Vagina (tissue), 2 donors: ENCODE measurements around the gene SLC39A1.

ENCODE experiments used
- POLR2AphosphoS5 ChIP-seq, 2 donors: sonication (generic); formaldehyde crosslinking; IDR thresholded peaks; one replicate each; pipeline ENCODE4 v1.9.0; 2017; ENCODE audit warnings: antibody characterized with exemption in 2 of 2, mild to moderate bottlenecking in 2 of 2, low read depth in 1 of 2; ENCODE audit not compliant: insufficient read depth in 1 of 2
- TF ChIP-seq, protein P1 (sequence below), 3 experiments: fragments of 450-650 bp in 2 of 3; fragments of 200-600 bp in 1 of 3; sonication (generic) in 1 of 3; IDR thresholded peaks; one replicate each; pipeline ENCODE4 v1.5.1; 2017 to 2019; ENCODE audit warnings: antibody characterized with exemption in 3 of 3, mild to moderate bottlenecking in 2 of 3, moderate library complexity in 2 of 3

GRCh38 chr1:153968000-153968363 is 4.6 kb upstream of the SLC39A1 start:
- TF ChIP-seq, protein P1, sequence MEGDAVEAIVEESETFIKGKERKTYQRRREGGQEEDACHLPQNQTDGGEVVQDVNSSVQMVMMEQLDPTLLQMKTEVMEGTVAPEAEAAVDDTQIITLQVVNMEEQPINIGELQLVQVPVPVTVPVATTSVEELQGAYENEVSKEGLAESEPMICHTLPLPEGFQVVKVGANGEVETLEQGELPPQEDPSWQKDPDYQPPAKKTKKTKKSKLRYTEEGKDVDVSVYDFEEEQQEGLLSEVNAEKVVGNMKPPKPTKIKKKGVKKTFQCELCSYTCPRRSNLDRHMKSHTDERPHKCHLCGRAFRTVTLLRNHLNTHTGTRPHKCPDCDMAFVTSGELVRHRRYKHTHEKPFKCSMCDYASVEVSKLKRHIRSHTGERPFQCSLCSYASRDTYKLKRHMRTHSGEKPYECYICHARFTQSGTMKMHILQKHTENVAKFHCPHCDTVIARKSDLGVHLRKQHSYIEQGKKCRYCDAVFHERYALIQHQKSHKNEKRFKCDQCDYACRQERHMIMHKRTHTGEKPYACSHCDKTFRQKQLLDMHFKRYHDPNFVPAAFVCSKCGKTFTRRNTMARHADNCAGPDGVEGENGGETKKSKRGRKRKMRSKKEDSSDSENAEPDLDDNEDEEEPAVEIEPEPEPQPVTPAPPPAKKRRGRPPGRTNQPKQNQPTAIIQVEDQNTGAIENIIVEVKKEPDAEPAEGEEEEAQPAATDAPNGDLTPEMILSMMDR (IDR thresholded peaks at IDR 0.05), result no peak
- no peak for TF ChIP-seq POLR2AphosphoS5 (IDR thresholded peaks at IDR 0.05; ENCODE audit: insufficient read depth in 1 of 2, low read depth in 1 of 2)
